Spleen (tissue), 7 donors: ENCODE measurements around the gene PARD3B.

Experiments
- POLR2A ChIP-seq, 3 donors: fragments of 450-650 bp; IDR thresholded peaks; one replicate each; pipeline ENCODE4 v1.5.1; 2017; ENCODE audit warnings: antibody characterized with exemption in 3 of 3, mild to moderate bottlenecking in 1 of 3
- POLR2AphosphoS5 ChIP-seq, 3 donors: sonication (generic); formaldehyde crosslinking; IDR thresholded peaks; one replicate each; pipeline ENCODE4 v1.5.1; 2017; ENCODE audit warnings: antibody characterized with exemption in 3 of 3
- TF ChIP-seq, protein P1 (sequence below), 11 experiments: fragments of 200-600 bp in 7 of 11; fragments of 450-650 bp in 4 of 11; sonication (generic) in 4 of 11; IDR thresholded peaks in 8 of 11; conservative IDR thresholded peaks in 3 of 11; 1 replicate in 7 of 11; 2 replicates in 4 of 11; pipeline versions ENCODE4 v1.4.0 to v1.8.0; 2016 to 2021; ENCODE audit warnings: antibody characterized with exemption in 11 of 11, inconsistent platforms in 4 of 11, mild to moderate bottlenecking in 1 of 11
- donor health status: DM: no; HTN: no; CAD: no; lungs with moderate emphysema.
- donor health status: DM: no; HTN: no; CAD: no.
- donor health status: DM: no; HTN: no; CAD: no.

DNA sequence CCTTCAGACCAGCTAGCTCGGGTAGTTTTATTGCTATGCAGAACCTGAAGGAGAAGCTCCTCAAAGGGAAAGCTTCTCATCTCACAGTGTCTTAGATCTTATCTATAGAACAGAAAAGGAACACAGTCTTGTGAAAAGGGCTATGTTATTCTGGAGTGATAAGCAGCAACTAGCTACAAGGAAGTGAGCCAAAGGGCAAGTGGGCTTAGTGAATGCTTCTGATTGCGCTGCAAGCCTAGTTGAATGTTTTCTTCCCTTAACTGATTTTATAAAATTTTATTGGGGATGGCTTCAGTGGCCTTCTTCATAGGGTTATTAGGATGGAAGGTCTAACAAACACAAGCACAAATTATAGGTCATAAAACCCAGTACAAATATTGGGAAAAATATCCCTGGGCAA is 400.1 kb downstream of the PARD3B start:
- TF ChIP-seq, protein P1, sequence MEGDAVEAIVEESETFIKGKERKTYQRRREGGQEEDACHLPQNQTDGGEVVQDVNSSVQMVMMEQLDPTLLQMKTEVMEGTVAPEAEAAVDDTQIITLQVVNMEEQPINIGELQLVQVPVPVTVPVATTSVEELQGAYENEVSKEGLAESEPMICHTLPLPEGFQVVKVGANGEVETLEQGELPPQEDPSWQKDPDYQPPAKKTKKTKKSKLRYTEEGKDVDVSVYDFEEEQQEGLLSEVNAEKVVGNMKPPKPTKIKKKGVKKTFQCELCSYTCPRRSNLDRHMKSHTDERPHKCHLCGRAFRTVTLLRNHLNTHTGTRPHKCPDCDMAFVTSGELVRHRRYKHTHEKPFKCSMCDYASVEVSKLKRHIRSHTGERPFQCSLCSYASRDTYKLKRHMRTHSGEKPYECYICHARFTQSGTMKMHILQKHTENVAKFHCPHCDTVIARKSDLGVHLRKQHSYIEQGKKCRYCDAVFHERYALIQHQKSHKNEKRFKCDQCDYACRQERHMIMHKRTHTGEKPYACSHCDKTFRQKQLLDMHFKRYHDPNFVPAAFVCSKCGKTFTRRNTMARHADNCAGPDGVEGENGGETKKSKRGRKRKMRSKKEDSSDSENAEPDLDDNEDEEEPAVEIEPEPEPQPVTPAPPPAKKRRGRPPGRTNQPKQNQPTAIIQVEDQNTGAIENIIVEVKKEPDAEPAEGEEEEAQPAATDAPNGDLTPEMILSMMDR (IDR thresholded peaks at IDR 0.05 in 8 of 11, conservative IDR thresholded peaks at IDR 0.05 in 3 of 11), result no peak
- no peak for TF ChIP-seq POLR2A (IDR thresholded peaks at IDR 0.05)
- TF ChIP-seq POLR2AphosphoS5 (IDR thresholded peaks at IDR 0.05), result no peak
